ENCODE measurements around the gene DNAH7.

- TF ChIP-seq CTCF (IDR thresholded peaks at IDR 0.05) (no peak), POLR2A (IDR thresholded peaks at IDR 0.05) (no peak), EP300 (IDR thresholded peaks at IDR 0.05) (no peak)
Observed at GRCh38 chr2:195956725-195957124, 111.9 kb downstream of the DNAH7 start.

Data from tibial nerve (tissue), 4 donors.